MM.1S (cell line): Measurements from ENCODE around the gene ATG10.
A peak's percentile ranks its signal among the peaks of the same experiment; 100 is the strongest.
"Not testable (repeated sequence)": the region's sequence is repeated elsewhere in the genome, so short reads cannot be mapped to it uniquely, and the experiment has no call there.

ENCODE experiments used
- DNase-seq: peaks from one replicate; pipeline ENCODE4 v3.0.0-alpha.2; 2015
- H2AFZ ChIP-seq: fragments of 300-600 bp; sonication (generic); 2 replicates; pipeline ENCODE4 v1.6.0; 2016; ENCODE audit warnings: antibody characterized with exemption, low read length
- H3F3A ChIP-seq: fragments of 300-600 bp; sonication (generic); 2 replicates; pipeline ENCODE4 v1.6.1; 2016; ENCODE audit warnings: mild to moderate bottlenecking, antibody characterized with exemption, low read length, moderate library complexity, mixed read lengths; ENCODE audit not compliant: insufficient read depth
- H3K27ac ChIP-seq: fragments of 300-600 bp; sonication (generic); 2 replicates; pipeline ENCODE4 v1.5.1; 2016; ENCODE audit warnings: mild to moderate bottlenecking, low read length
- H3K27me3 ChIP-seq: fragments of 300-600 bp; sonication (generic); replicated peaks from 2 replicates; pipeline ENCODE4 v1.6.0; 2016; ENCODE audit warnings: low read length; ENCODE audit not compliant: insufficient read depth
- H3K36me3 ChIP-seq: fragments of 300-600 bp; sonication (generic); replicated peaks from 2 replicates; pipeline ENCODE4 v1.6.1; 2016; ENCODE audit warnings: mild to moderate bottlenecking, low read length, mixed read lengths; ENCODE audit not compliant: insufficient read depth
- H3K4me1 ChIP-seq: fragments of 300-600 bp; sonication (generic); 2 replicates; pipeline ENCODE4 v1.6.1; 2016; ENCODE audit warnings: low read length, mixed read lengths
- H3K4me2 ChIP-seq: fragments of 300-600 bp; sonication (generic); 2 replicates; pipeline ENCODE4 v1.6.0; 2016; ENCODE audit warnings: low read depth, low read length
- H3K4me3 ChIP-seq: fragments of 300-600 bp; sonication (generic); 2 replicates; pipeline ENCODE4 v1.5.1; 2016; ENCODE audit warnings: low read length, mixed read lengths
- H3K79me2 ChIP-seq: fragments of 300-600 bp; sonication (generic); 2 replicates; pipeline ENCODE4 v1.6.1; 2016; ENCODE audit warnings: mixed run types, low read length, mixed read lengths
- H3K9ac ChIP-seq: fragments of 300-600 bp; sonication (generic); 2 replicates; pipeline ENCODE4 v1.6.1; 2016; ENCODE audit warnings: low read length, mixed read lengths
- H3K9me2 ChIP-seq: fragments of 300-600 bp; sonication (generic); replicated peaks from 2 replicates; pipeline ENCODE4 v1.6.1; 2016; ENCODE audit warnings: mild to moderate bottlenecking, low read length, mixed read lengths; ENCODE audit not compliant: insufficient read depth
- H3K9me3 ChIP-seq: fragments of 300-600 bp; sonication (generic); replicated peaks from 2 replicates; pipeline ENCODE4 v1.6.1; 2016; ENCODE audit warnings: mild to moderate bottlenecking, low read length, mixed read lengths; ENCODE audit not compliant: insufficient read depth
- H4K20me1 ChIP-seq: fragments of 300-600 bp; sonication (generic); 2 replicates; pipeline ENCODE4 v1.6.1; 2016; ENCODE audit warnings: mild to moderate bottlenecking, low read length, moderate library complexity, mixed read lengths; ENCODE audit not compliant: insufficient read depth
- CTCF ChIP-seq: fragments of 300-600 bp; sonication (generic); IDR thresholded peaks from 2 replicates; pipeline ENCODE4 v1.5.1; 2016; ENCODE audit warnings: antibody characterized with exemption, low read length, mixed read lengths
- EZH2 ChIP-seq: fragments of 300-600 bp; sonication (generic); optimal IDR thresholded peaks from 2 replicates; pipeline ENCODE3; 2017; ENCODE audit warnings: low read depth, mild to moderate bottlenecking, antibody characterized with exemption, low read length, mixed read lengths
- EZH2phosphoT487 ChIP-seq: fragments of 300-600 bp; sonication (generic); IDR thresholded peaks from 2 replicates; pipeline ENCODE4 v1.6.1; 2018; ENCODE audit warnings: antibody characterized with exemption, low read length

ATG10 gene

GRCh38 chr5:82107267-82107666 is 135.4 kb downstream of the ATG10 start:
- no peak overlapping the region for H3K27ac ChIP-seq
- H3K4me1 ChIP-seq, result peaks cover 11% of the 10 kb centered on the region
- no peaks in the 10 kb centered on the region for H3K27me3 ChIP-seq
- no peak overlapping the region for H3K9ac ChIP-seq
- no peaks in the 10 kb centered on the region for H3K79me2 ChIP-seq
- H3K4me2 ChIP-seq, result no peak overlapping the region
- H2AFZ ChIP-seq, result no peak overlapping the region
- TF ChIP-seq CTCF, result peak; percentile 45
- no peak for TF ChIP-seq EZH2
- no peak for TF ChIP-seq EZH2phosphoT487
- no peaks in the 10 kb centered on the region for H3K9me2 ChIP-seq
- peak; percentile 29 for DNase-seq
- no peaks in the 10 kb centered on the region for H3K9me3 ChIP-seq
- no peaks in the 10 kb centered on the region for H4K20me1 ChIP-seq
- no peaks in the 10 kb centered on the region for H3K36me3 ChIP-seq
- H3F3A ChIP-seq, result 0 out of 2 replicates have a peak, but pooled peaks cover 3% of the 10 kb centered on the region
- no peak overlapping the region for H3K4me3 ChIP-seq

GRCh38 chr5:82109013-82109412 is 137.2 kb downstream of the ATG10 start:
- Histone ChIP-seq H3K9me2 (no peaks in the 10 kb centered on the region), H3K27me3 (no peaks in the 10 kb centered on the region), H3K9ac (no peak overlapping the region), H2AFZ (no peak overlapping the region), H3K27ac (no peak overlapping the region), H3K4me3 (no peak overlapping the region), H3K4me2 (no peak overlapping the region), H3K9me3 (no peaks in the 10 kb centered on the region), H3K79me2 (no peaks in the 10 kb centered on the region), H3F3A (0 out of 2 replicates have a peak, but pooled peaks cover 3% of the 10 kb centered on the region), H4K20me1 (no peaks in the 10 kb centered on the region), H3K36me3 (no peaks in the 10 kb centered on the region), H3K4me1 (peaks cover 11% of the 10 kb centered on the region)
- TF ChIP-seq EZH2, result no peak
- DNase-seq, result no peak

GRCh38 chr5:82109915-82110314 is 138.1 kb downstream of the ATG10 start:
- not testable (repeated sequence) for H3K79me2 ChIP-seq, H3K36me3 ChIP-seq, H4K20me1 ChIP-seq, H3K9me2 ChIP-seq, DNase-seq, H3K9ac ChIP-seq, H3K4me3 ChIP-seq, H3F3A ChIP-seq, H3K9me3 ChIP-seq, H2AFZ ChIP-seq, H3K27ac ChIP-seq, H3K4me2 ChIP-seq, H3K27me3 ChIP-seq
- peaks cover 11% of the 10 kb centered on the region for H3K4me1 ChIP-seq

- no peaks in the 10 kb centered on the region for H3K27me3 ChIP-seq
- H3K9ac ChIP-seq, result no peak overlapping the region
- TF ChIP-seq CTCF (no peak), EZH2phosphoT487 (no peak), EZH2 (no peak)
- no peaks in the 10 kb centered on the region for H3K9me3 ChIP-seq
- H3K27ac ChIP-seq, result peak overlapping the region; percentile 11; the same call in 1 of the 2 replicates
- no peaks in the 10 kb centered on the region for H3K36me3 ChIP-seq
- no peaks in the 10 kb centered on the region for H3K9me2 ChIP-seq
- no peak overlapping the region for H3K4me2 ChIP-seq
- no peak overlapping the region for H2AFZ ChIP-seq
- 0 out of 2 replicates have a peak, but pooled peaks cover 3% of the 10 kb centered on the region for H3F3A ChIP-seq
- H3K79me2 ChIP-seq, result no peaks in the 10 kb centered on the region
- no peaks in the 10 kb centered on the region for H4K20me1 ChIP-seq
- DNase-seq, result peak; percentile 73
- H3K4me3 ChIP-seq, result no peak overlapping the region
- H3K4me1 ChIP-seq, result peaks cover 11% of the 10 kb centered on the region
Measured at GRCh38 chr5:82111191-82111590, 139.4 kb downstream of the ATG10 start.
